Activated CD4-positive, CD25-positive, alpha-beta regulatory T cell (primary cell): ENCODE data around the gene ZNF333.
"Not testable (repeated sequence)": the region's sequence is repeated elsewhere in the genome, so short reads cannot be mapped to it uniquely, and the experiment has no call there.

ENCODE experiments used
- DNase-seq, 4 experiments: peaks; one replicate each; lab custom pipeline; 2025; lab: John Stamatoyannopoulos, UW

Gene ZNF333

GRCh38 chr19:14768001-14768400 is 78.2 kb downstream of the ZNF333 start:
- DNase-seq, result no peak

DNA sequence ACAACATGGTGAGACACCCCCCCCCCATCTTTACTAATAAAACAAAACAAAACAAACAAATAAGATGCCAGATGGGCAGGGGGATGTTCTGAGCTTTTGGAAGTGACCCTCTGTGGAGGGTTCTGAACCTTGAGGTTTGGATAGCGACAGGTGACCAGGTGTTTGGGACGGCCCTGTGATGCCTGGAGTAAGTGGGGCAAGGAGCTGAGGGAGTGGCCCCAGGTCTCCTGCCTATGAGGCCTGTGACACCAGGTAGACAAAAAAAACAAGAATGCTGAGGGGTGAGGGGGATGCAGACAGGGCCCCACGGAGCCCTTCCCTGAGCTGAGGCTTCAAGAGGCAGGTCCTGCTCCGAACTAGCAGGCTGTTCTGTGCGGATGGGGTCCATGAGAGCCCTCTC is 79.4 kb downstream of the ZNF333 start:
- no peak for DNase-seq

GRCh38 chr19:14770136-14770535 is 80.3 kb downstream of the ZNF333 start:
- no peak for DNase-seq

DNA sequence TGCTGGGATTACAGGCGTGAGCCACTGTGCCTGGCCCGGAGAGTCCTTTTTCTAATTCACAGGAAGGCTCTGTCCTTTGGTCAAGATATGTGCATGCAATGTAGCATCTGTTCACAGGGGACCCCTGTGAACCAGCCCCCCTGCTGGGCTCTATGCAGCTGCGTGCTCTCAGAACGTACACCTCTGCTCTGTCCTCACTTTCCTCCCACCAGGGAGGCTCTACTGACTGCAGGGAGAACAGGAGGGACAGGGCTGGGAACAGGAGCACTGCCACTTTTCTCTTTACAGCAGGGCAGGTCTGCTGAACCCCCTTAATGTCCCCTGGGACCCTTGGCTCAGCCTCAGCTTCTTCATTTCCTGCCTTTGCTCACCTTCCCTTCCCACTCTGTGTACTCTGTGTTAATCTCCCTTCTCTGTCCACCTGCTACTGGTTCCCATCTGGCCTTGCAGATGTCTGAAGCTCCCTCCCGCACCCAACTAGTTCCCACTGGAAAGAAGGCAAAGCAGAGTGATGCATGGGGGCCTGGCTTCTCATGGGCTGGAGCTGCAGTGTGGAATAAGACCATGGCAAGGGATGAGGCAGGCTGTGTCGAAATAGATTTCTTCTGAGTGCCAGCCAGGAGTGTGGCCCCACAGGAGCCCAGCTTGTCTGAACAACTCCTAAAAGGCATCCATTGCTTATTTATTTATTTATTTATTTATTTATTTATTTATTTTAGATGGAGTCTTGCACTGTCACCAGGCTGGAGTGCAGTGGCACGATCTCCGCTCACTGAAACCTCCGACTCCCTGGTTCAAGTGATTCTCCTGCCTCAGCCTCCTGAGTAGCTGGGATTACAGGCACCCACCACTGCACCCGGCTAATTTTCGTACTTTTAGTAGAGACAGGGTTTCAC is 81.3 kb downstream of the ZNF333 start:
- DNase-seq, result no peak

GRCh38 chr19:14772467-14772866 is 82.6 kb downstream of the ZNF333 start:
- no peak for DNase-seq

DNA sequence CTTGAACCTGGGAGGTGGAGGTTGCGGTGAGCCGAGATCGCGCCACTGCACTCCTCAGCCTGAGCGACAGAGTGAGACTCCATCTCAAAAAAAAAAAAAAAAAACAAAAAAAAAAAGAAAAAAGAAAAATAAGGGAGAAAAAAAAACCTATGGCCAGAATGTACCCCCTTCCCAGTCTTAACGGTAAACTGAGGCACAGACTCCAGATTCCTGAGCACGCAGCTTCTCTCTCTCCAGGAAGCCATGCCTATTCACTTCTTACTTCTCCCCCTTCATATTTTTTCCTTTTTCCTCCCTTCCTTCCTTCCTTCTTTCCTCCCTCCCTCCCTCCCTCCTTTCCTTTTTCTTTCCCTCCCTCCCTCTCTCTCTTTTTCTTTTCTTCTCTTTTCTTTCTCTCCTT is 83.1 kb downstream of the ZNF333 start:
- no peak for DNase-seq

GRCh38 chr19:14773722-14774121 is 83.9 kb downstream of the ZNF333 start:
- DNase-seq, result not testable (repeated sequence)

GRCh38 chr19:14774373-14774772 is 84.5 kb downstream of the ZNF333 start:
- DNase-seq, result no peak

- DNase-seq, result not testable (repeated sequence)
Measured at GRCh38 chr19:14775326-14775725, 85.5 kb downstream of the ZNF333 start.

- no peak for DNase-seq
Measured at GRCh38 chr19:14775869-14776586, 86.2 kb downstream of the ZNF333 start.

GRCh38 chr19:14777645-14778044 is 87.8 kb downstream of the ZNF333 start:
- not testable (repeated sequence) for DNase-seq

GRCh38 chr19:14778110-14778845 is 88.4 kb downstream of the ZNF333 start, which contains the start of gene ADGRE2:
Gene ADGRE2 (minus strand): TSS chr19:14778560. CDS start chr19:14776756, 1,804 bp downstream.
- DNase-seq, result not testable (repeated sequence)

DNA sequence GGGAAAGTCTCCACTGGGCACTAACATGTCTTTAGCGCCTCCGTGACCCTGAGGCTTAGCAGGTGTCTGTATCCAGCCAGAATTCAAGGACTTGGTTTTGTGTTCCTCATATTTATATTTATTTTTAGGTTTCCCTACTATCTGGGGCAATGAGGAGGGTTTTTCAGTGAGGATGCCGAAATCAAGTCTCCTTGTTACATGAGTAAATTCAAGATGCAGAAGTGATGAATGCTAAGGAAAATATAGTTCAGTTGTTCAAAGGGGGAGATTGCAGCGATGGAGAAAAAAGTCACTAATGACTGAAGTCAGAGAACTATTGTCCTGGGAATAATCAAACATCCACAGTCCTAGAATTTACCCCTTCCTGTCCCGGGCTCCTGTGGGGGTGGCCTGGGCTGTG is 89.3 kb downstream of the ZNF333 start:
- no peak for DNase-seq

DNA sequence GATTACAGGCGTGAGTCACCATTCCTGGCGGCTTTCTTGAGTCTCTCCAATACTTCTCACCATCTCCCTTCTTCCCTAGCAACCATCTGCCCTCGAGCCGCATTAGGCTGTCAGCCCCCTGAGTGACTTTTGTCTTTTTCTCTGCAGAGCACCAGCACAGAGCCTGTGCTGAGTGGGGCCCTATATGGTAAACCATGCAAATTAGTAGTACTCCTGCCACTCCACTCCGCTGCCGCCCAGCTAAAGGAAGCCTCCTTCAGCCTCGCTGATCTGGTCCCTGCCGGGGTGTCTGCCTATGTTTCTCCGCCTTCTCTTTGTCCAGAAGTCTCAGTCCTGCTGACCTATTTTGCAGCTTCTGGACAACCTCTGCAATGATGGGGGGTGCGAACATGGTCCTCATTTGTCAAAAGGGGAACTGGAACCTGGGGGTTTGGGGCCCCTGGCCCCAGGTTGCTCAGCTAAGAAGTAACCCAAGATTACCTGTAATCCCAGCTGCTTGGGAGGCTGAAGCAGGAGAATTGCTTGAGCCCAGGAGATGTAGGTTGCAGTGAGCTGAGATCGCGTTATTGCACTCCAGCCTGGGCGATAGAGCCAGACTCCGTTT is 90.9 kb downstream of the ZNF333 start:
- DNase-seq, result not testable (repeated sequence)

- DNase-seq, result not testable (repeated sequence)
Measured at GRCh38 chr19:14781713-14782536, 92.1 kb downstream of the ZNF333 start.

- DNase-seq, result no peak
Measured at GRCh38 chr19:14782626-14783409, 93.0 kb downstream of the ZNF333 start.
